ENCODE results near the gene UMOD. TPM values are rescaled to one million over a fixed set of nuclear protein-coding genes. Genes with fewer than 3 reads are reported as not detected.
"Not testable (repeated sequence)": the region's sequence is repeated elsewhere in the genome, so short reads cannot be mapped to it uniquely, and the experiment has no call there.

The UMOD gene
- total RNA-seq, 1 donor from 2014 or later = not detected

GRCh38 chr16:20363191-20363590, 10.7 kb upstream of the UMOD start:
- DNase-seq = no peak

- DNase-seq = no peak
Measured at GRCh38 chr16:20359997-20360396, 7.5 kb upstream of the UMOD start.

- no peak for DNase-seq
Measured at GRCh38 chr16:20355114-20355782, 2.7 kb upstream of the UMOD start.

GRCh38 chr16:20353379-20353778, 864 bp upstream of the UMOD start:
- no peak for DNase-seq

- DNase-seq = no peak
Measured at GRCh38 chr16:20349615-20350014, 2.9 kb downstream of the UMOD start.

- DNase-seq = no peak
Measured at GRCh38 chr16:20348365-20349185, 3.9 kb downstream of the UMOD start.

GRCh38 chr16:20347666-20348364, 4.7 kb downstream of the UMOD start:
- no peak for DNase-seq

GRCh38 chr16:20344611-20345010, 7.9 kb downstream of the UMOD start:
- DNase-seq = no peak

- DNase-seq = no peak
Measured at GRCh38 chr16:20339744-20340143, 12.8 kb downstream of the UMOD start.

GRCh38 chr16:20336955-20337354, 15.6 kb downstream of the UMOD start:
- DNase-seq = no peak

- DNase-seq = no peak
Measured at GRCh38 chr16:20334396-20334795, 18.1 kb downstream of the UMOD start.

- DNase-seq = no peak
Measured at GRCh38 chr16:20333120-20333519, 19.4 kb downstream of the UMOD start.

GRCh38 chr16:20332411-20332810, 20.1 kb downstream of the UMOD start:
- no peak for DNase-seq

GRCh38 chr16:20331635-20332034, 20.9 kb downstream of the UMOD start:
- DNase-seq = no peak

GRCh38 chr16:20329392-20330138, 22.9 kb downstream of the UMOD start:
- DNase-seq = no peak

- DNase-seq = no peak
Measured at GRCh38 chr16:20327444-20328041, 25.0 kb downstream of the UMOD start, which contains the start of gene GP2. Gene GP2, minus strand, starts transcription at chr16:20327513. Its CDS starts 1,082 bp downstream, at chr16:20326431.

- DNase-seq = no peak
Measured at GRCh38 chr16:20326321-20326720, 26.2 kb downstream of the UMOD start.

- DNase-seq = no peak
Measured at GRCh38 chr16:20325005-20325404, 27.5 kb downstream of the UMOD start.

GRCh38 chr16:20323591-20324117, 28.9 kb downstream of the UMOD start:
- DNase-seq = no peak

- no peak for DNase-seq
Measured at GRCh38 chr16:20322696-20323095, 29.8 kb downstream of the UMOD start.

- no peak for DNase-seq
Measured at GRCh38 chr16:20321671-20322070, 30.8 kb downstream of the UMOD start.

- DNase-seq = not testable (repeated sequence)
Measured at GRCh38 chr16:20321051-20321450, 31.5 kb downstream of the UMOD start.
